Endodermal cell (in vitro differentiated cells): ENCODE measurements around the gene RILPL2. TPM values are rescaled to one million over a fixed set of nuclear protein-coding genes. Genes with fewer than 3 reads are reported as not detected.
"Not testable (repeated sequence)": the region's sequence is repeated elsewhere in the genome, so short reads cannot be mapped to it uniquely, and the experiment has no call there.

ENCODE experiments used
- DNase-seq: peaks from one replicate; pipeline ENCODE4 v3.0.0-alpha.2; 2017
- H3K27ac ChIP-seq: 2 replicates; pipeline ENCODE4 v1.5.1; 2013; ENCODE audit warnings: mild to moderate bottlenecking, low read depth, low read length, moderate library complexity
- H3K27me3 ChIP-seq: 2 replicates; pipeline ENCODE4 v1.6.1; 2013; ENCODE audit warnings: mild to moderate bottlenecking, low read length, moderate library complexity; ENCODE audit not compliant: insufficient read depth, control insufficient read depth, poor library complexity, severe bottlenecking
- H3K36me3 ChIP-seq: 2 replicates; pipeline ENCODE4 v1.7.0; 2013; ENCODE audit warnings: mild to moderate bottlenecking, low read length, moderate library complexity; ENCODE audit not compliant: control insufficient read depth, insufficient read depth
- H3K4me1 ChIP-seq: one replicate; pipeline ENCODE4 v1.7.0; 2013; ENCODE audit warnings: low read length; ENCODE audit not compliant: control insufficient read depth, insufficient read depth
- H3K4me3 ChIP-seq: 2 replicates; pipeline ENCODE4 v1.5.1; 2013; ENCODE audit warnings: mild to moderate bottlenecking, low read length, moderate library complexity
- H3K9ac ChIP-seq: 2 replicates; pipeline ENCODE4 v1.6.1; 2013; ENCODE audit warnings: mild to moderate bottlenecking, low read length, moderate library complexity; ENCODE audit not compliant: poor library complexity, severe bottlenecking; ENCODE audit errors: extremely low read depth
- H3K9me3 ChIP-seq: 2 replicates; pipeline ENCODE4 v1.6.1; 2013; ENCODE audit warnings: mild to moderate bottlenecking, low read length, moderate library complexity; ENCODE audit not compliant: control insufficient read depth
- H3K27ac Mint-ChIP-seq: 2 replicates; pipeline ENCODE4 v1.8.0; 2020; ENCODE audit warnings: mixed read lengths
- H3K27me3 Mint-ChIP-seq: 2 replicates; pipeline ENCODE4 v1.8.0; 2021; ENCODE audit warnings: mild to moderate bottlenecking, mixed read lengths; ENCODE audit not compliant: insufficient read depth
- H3K36me3 Mint-ChIP-seq: 2 replicates; pipeline ENCODE4 v1.8.0; 2020; ENCODE audit warnings: low read depth, mixed read lengths
- H3K4me1 Mint-ChIP-seq: 2 replicates; pipeline ENCODE4 v1.8.0; 2020; ENCODE audit warnings: mixed read lengths
- H3K4me3 Mint-ChIP-seq: 2 replicates; pipeline ENCODE4 v1.8.0; 2020; ENCODE audit warnings: mild to moderate bottlenecking, moderate library complexity, mixed read lengths
- H3K9me3 Mint-ChIP-seq: 2 replicates; pipeline ENCODE4 v1.8.0; 2020; ENCODE audit warnings: mild to moderate bottlenecking, mixed read lengths
- WGBS, 2 experiments: methylation state at CpG; one replicate each; pipeline versions ENCODE4 v1.1.5 to v1.1.7; 2013; ENCODE audit warnings: missing lambda C conversion rate in 2 of 2, mixed read lengths in 1 of 2; ENCODE audit not compliant: insufficient coverage in 1 of 2, insufficient read length in 1 of 2; 5-methylcytosine and 5-hydroxymethylcytosine counted together
- total RNA-seq, 2 donors: library from RNA; stranded (reverse); fragmentation: NEBNext Ultra II Directional in 1 of 2; extraction: Animal tissue kit (Norgen Biotek cat#: 25700) in 1 of 2; gene quantifications; 2 replicates in 1 of 2; 3 replicates in 1 of 2; pipeline ENCODE4 v1.2.1, GENCODE V29; 2021
- TF ChIP-seq, protein P1 (sequence below): fragments of 200-600 bp; sonication (generic); conservative IDR thresholded peaks from 2 replicates; pipeline ENCODE4 v1.5.0; 2021; ENCODE audit warnings: antibody characterized with exemption, mild to moderate bottlenecking

The RILPL2 gene
- total RNA-seq, 2 donors from 2014 or later: 2.6 TPM

DNA sequence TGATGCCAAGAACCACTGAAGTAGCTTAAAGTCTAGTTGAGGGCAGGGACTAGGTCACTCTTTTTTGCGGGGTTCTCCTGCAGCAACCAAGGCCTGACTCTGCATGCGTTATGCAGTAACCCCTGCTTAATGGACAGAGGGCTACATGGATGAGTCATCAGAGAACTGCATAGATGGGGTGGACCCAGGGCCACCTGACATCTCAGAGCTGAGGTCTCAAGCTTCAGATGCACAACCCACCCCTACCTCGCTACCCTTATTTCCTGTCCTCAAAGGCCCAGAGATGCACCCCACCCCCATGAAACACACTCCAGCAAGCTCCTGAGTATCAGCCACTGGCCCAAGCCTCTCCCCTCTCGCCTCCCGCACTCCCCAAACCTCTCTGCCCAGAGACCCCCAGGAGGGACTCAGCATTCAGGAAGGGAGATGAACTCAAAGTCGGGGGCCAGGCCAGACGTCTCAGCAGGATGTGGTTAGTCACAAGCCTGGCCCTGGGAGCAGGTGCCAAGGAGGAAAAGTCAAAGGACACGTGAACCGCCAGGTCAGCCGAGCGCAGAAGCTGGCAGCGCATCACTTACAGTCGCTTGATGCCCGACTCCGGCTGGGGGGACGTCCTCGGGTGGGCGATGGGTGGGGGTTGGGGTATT lies 47.2 kb upstream of the RILPL2 start:
- Histone ChIP-seq H3K36me3 (peaks cover 22% of the 10 kb centered on the region), H3K9ac (no peak overlapping the region), H3K4me3 (no peak overlapping the region), H3K27me3 (no peaks in the 10 kb centered on the region), H3K27ac (no peak overlapping the region), H3K9me3 (no peaks in the 10 kb centered on the region), H3K4me1 (no peaks in the 10 kb centered on the region)
- Mint-ChIP-seq H3K27me3 (no peaks in the 10 kb centered on the region), H3K27ac (no peak overlapping the region), H3K9me3 (no peaks in the 10 kb centered on the region), H3K4me3 (no peak overlapping the region), H3K4me1 (peaks cover 2% of the 10 kb centered on the region), H3K36me3 (peaks cover 34% of the 10 kb centered on the region)
- 90 to 95% methylated on average over 14 to 18 of the region's 18 CpGs for WGBS, 2 experiments
- no peak for DNase-seq
- TF ChIP-seq, protein P1, sequence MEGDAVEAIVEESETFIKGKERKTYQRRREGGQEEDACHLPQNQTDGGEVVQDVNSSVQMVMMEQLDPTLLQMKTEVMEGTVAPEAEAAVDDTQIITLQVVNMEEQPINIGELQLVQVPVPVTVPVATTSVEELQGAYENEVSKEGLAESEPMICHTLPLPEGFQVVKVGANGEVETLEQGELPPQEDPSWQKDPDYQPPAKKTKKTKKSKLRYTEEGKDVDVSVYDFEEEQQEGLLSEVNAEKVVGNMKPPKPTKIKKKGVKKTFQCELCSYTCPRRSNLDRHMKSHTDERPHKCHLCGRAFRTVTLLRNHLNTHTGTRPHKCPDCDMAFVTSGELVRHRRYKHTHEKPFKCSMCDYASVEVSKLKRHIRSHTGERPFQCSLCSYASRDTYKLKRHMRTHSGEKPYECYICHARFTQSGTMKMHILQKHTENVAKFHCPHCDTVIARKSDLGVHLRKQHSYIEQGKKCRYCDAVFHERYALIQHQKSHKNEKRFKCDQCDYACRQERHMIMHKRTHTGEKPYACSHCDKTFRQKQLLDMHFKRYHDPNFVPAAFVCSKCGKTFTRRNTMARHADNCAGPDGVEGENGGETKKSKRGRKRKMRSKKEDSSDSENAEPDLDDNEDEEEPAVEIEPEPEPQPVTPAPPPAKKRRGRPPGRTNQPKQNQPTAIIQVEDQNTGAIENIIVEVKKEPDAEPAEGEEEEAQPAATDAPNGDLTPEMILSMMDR: no peak

DNA sequence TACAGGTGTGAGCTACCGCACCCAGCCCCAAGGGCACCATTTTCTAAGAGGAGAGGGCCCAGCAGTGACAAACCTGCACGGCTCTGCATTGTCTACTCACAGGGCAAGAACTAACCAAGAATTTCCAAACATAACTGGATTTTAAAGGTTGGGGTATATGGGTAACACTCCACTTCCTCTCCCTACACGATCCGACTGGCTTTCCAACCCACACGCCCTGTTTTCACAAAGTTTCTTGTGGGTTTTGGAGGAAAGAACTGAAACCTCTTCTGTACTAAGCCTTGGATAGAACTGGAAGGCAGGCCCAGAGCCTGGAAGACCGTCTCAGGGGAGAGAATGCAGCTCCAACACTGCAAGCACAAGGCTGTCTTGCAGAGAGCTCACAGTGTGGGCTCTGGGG lies 46.4 kb upstream of the RILPL2 start:
- H3K9ac ChIP-seq: no peak overlapping the region
- H3K36me3 Mint-ChIP-seq: peaks cover 37% of the 10 kb centered on the region
- H3K9me3 Mint-ChIP-seq: no peaks in the 10 kb centered on the region
- H3K4me3 Mint-ChIP-seq: no peak overlapping the region
- no peak overlapping the region for H3K4me3 ChIP-seq
- H3K4me1 Mint-ChIP-seq: no peaks in the 10 kb centered on the region
- WGBS, 2 experiments: 94 to 96% methylated on average over 4 to 6 of the region's 6 CpGs
- H3K27ac Mint-ChIP-seq: no peak overlapping the region
- peaks cover 24% of the 10 kb centered on the region for H3K36me3 ChIP-seq
- H3K4me1 ChIP-seq: no peaks in the 10 kb centered on the region
- TF ChIP-seq, protein P1: no peak
- no peaks in the 10 kb centered on the region for H3K9me3 ChIP-seq
- H3K27me3 ChIP-seq: no peaks in the 10 kb centered on the region
- H3K27me3 Mint-ChIP-seq: no peaks in the 10 kb centered on the region
- H3K27ac ChIP-seq: no peak overlapping the region
- DNase-seq: no peak

DNA sequence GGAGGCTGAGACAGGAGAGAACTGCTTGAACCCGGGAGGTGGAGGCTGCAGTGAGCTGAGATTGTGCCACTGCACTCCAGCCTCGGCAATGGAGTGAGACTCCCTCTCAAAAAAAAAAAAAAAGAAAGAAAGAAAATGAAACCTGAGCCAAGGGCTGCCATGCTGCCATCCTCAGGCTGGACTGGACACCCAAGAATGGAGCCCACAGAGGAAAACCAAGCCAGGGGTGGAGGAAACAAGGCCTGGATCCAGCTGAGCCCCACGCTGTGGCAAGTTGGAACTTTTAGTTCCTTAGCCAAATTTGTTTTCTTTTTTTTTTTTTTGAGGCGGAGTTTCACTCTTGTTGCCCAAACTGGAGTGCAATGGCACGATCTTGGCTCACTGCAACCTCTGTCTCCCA lies 44.8 kb upstream of the RILPL2 start:
- H3K27ac ChIP-seq, H3K9me3 Mint-ChIP-seq, H3K4me3 Mint-ChIP-seq, H3K4me1 Mint-ChIP-seq, H3K4me1 ChIP-seq, H3K27me3 Mint-ChIP-seq, H3K9me3 ChIP-seq, H3K27ac Mint-ChIP-seq, H3K4me3 ChIP-seq, H3K9ac ChIP-seq, DNase-seq, H3K27me3 ChIP-seq: not testable (repeated sequence)
- WGBS, 2 experiments: 100% methylated on average over 3 to 5 of the region's 5 CpGs
- peaks cover 28% of the 10 kb centered on the region for H3K36me3 ChIP-seq
- H3K36me3 Mint-ChIP-seq: peaks cover 42% of the 10 kb centered on the region
